Stimulated activated CD4-positive, alpha-beta T cell treated with anti-CD3 and anti-CD28 coated beads, Interleukin-12 subunit alpha, Interleukin-12 subunit beta, amount 100 ng/mL, for 24 hours (primary cell): ENCODE results near the gene CLPX.
"Not testable (repeated sequence)": the region's sequence is repeated elsewhere in the genome, so short reads cannot be mapped to it uniquely, and the experiment has no call there.

Experiments used
- DNase-seq, 2 experiments: peaks; one replicate each; pipeline ENCODE4 v3.0.0-alpha.2; 2020; ENCODE audit warnings: low read depth in 2 of 2

Gene CLPX

DNA sequence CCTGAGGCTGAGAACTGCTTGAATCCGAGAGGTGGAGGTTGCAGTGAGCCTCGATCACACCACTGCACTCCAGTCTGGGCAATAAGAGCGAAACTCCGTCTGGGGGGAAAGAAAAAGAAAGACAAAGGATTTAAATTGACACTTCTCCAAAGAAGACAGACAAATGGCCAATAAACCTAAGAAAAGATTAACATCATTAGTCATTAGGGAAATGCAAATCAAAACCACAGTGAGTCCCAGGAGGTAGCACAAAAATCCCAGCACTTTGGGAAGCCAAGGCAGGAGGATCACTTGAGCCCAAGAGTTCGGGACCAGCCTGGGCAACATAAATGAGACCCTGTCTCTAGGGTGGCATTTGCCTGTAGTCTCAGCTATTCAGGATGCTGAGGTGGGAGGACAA is 12.6 kb downstream of the CLPX start:
- no peak for DNase-seq

- DNase-seq: no peak
These were observed 13.7 kb downstream of the CLPX start for GRCh38 chr15:65171428-65171827.

- DNase-seq: no peak
These were observed 19.3 kb downstream of the CLPX start for GRCh38 chr15:65165875-65166274.

DNA sequence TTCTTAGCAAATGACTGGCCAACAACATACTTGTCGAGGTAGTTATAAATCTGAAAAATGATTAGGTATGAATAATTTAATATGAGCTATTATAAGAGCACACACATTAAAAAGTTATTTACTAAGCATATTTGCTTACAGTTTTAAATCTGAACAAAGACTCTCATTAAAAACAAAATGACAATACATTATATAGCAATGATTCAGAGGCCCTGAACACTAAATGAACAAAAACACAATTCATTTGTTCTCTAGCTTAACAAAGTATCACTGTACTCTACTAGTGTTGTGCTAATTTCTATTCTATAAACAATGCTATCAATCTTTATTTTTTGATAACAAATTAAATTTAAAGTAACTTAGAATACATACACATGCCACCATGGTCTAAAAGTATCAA is 21.0 kb downstream of the CLPX start:
- no peak for DNase-seq

DNA sequence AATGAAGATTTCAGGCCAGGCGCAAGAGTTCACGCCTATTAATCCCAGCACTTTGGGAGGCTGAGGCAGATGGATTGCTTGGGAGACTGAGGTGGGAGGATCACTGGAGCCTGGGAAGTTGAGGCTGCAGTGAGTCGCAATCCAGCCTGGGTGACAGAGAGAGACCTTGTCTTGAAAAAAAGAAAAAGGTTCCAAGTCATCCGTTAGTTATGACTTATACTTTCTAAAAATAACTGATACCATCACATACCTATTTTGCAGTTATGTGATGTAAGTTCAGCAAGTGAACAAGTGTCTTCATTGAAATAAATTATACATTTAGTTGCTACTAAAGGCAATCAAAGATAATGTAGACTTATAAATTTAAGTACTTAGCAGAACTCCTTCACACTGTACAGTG is 22.1 kb downstream of the CLPX start:
- DNase-seq: no peak

DNA sequence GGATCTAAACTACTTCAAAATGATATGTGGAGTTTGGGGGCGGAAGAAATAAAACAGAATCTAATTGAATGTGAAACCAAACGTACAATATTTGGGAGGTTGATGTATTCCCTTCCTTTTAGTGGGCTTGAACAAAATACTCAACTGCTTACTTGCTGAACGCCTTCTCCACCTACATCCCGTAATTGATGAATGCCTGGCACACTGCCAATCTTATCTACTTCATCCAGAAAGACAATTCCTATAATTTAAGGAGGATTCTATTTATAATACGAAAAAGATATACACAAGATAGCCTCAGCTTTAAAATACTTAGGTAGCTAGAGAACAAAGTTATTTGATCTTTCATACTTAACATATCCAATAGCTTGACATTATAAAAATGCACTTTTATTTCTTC is 28.4 kb downstream of the CLPX start:
- no peak for DNase-seq

- no peak for DNase-seq
These were observed 30.4 kb downstream of the CLPX start for GRCh38 chr15:65154720-65155119.

DNA sequence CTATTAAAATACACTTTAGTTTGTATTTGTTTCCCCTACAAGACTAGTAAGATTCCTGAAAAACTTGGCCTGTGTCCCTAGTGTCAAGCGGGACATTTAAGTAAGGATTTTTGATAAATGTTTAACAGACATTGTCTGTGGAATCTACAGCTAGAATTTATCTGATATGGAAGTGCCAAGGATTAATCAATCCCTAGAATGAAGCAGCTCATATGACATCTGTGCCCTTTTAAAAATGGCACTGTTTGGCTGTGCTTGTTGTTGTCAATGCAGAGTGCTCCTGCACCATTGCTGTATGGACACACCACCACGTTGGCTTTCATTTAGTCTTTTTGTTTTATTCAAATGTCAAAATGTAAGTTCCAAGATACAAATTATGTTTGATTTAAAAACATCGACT is 37.2 kb downstream of the CLPX start:
- DNase-seq: no peak

- no peak for DNase-seq
These were observed 38.7 kb downstream of the CLPX start for GRCh38 chr15:65146438-65146837.

GRCh38 chr15:65138631-65139030 is 46.5 kb downstream of the CLPX start:
- DNase-seq: not testable (repeated sequence)

GRCh38 chr15:65137893-65138292 is 47.2 kb downstream of the CLPX start:
- not testable (repeated sequence) for DNase-seq

DNA sequence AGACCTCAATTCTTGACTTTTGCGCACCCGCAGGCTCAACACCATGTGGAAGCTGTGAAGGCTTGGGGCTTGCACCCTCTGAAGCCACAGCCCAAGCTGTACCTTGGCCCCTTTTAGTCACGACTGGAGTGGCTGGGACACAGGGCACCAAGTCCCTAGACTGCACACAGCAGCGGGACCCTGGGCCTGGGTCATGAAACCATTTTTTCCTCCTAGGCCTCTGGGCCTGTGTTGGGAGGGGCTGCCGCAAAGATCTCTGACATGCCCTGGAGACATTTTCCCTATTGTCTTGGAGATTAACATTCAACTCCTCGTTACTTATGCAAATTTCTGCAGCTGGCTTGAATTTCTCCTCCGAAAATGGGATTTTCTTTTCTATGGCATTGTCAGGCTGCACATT is 48.1 kb downstream of the CLPX start:
- DNase-seq: not testable (repeated sequence)

- DNase-seq: no peak
These were observed 50.6 kb downstream of the CLPX start for GRCh38 chr15:65134538-65134937.

DNA sequence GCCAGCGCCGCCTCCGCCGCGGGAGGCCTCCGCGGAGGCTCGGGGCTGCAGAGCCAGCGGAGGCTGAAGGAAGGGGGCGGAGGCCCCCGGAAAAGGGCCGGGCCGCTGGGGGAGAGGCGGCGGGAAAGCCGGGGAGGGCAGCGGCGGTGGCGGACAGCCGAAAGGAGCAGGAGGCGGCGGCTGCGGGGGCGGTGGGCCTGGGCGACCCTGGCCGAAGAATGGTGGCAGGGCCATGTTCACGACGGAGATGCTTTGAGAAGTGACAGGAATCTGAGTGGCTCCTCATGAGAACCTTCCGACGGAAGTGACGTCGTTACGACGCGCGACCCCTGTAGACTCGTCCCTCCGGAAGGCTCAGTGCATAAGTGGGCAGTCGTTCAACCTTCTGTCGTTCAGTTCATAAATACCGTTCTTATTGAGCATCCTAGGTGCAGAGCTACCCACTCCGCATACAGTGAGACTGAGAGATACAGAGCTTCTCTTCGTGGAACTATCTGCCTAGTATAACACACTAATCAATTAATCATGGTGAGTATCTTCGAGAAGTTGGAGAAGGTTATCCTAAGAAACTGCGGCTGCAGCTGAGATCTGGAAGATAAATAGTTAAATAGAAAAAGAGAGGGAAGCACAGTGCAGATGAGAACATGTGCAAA is 51.5 kb downstream of the CLPX start, which contains the start of gene PDCD7:
Gene PDCD7, minus strand, starts transcription at position 261 of the 653 bp plus-strand sequence. Its CDS starts 27 bp downstream, at position 234.
- peak; percentile 62 to 75 for DNase-seq

- no peak for DNase-seq
These were observed 52.1 kb downstream of the CLPX start for GRCh38 chr15:65132878-65133547.

DNA sequence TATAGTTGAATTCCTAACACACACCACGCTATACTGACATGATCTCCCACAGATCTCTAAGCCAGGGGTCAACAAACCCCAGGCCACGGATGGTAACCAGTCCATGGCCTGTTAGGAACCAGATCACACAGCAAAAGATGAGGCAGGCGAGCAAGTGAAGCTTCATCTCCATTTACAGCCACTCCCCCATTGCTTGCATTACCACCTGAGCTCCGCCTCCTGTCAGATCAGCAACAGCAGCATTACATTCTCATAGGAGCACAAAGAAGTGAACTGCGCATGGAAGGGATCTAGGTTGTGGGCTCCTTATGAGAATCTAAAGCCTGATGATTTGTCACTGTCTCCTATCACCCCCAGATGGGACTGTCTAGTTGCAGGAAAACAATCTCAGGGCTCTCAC is 54.2 kb downstream of the CLPX start:
- no peak for DNase-seq

DNA sequence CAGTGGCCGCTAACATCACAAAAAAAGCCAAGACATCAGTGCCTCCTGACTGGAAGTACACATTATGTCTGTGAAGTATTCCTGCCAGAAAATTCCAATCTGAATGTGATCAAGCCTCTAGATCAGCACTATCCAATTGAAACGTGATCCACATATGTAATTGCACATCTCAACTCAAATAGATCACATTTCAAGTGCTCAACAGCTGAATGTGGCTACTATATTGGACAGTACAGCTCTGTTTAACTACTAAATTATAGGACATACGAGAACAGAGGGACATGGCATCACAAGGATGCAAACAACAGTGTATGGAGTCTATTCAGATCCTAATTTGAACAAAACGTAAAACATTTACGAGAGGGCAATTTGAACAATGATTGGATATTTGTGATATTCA is 69.6 kb downstream of the CLPX start:
- no peak for DNase-seq

GRCh38 chr15:65115086-65115485 is 70.1 kb downstream of the CLPX start, which contains the start of gene UBAP1L:
Gene UBAP1L, minus strand, starts transcription at chr15:65115200. Its CDS starts 8,985 bp downstream, at chr15:65106215.
- DNase-seq: no peak

DNA sequence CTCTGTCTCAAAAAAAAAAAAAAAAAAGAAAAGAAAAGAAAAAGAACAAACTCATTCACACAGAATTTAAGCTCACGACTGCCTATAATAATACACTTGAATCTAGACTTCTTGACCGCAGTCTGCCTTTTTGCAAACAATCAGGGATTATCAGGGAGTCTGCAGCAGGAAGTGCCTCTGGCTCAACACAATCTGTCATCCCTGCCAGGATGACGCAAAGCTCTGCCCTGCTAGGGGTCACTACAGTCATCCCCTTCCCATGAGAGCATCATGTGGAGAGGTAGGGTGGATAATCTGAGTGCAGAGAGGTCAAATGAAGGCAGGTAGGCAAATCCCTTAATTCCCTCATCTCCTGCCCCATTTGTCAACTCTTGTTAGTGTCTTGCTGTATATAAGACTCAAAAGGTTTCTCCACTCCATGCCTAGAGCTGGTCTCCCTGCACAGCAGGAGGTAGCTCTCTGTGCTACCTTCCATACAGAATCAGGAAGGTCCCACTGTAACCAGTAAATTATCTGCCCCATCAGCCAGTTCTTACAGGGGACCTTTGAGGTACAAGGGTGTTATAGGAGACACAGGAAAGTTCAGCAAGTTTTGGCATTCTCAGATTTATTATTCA is 74.4 kb downstream of the CLPX start:
- DNase-seq: no peak

- DNase-seq: no peak
These were observed 79.0 kb downstream of the CLPX start for GRCh38 chr15:65106011-65106590.

DNA sequence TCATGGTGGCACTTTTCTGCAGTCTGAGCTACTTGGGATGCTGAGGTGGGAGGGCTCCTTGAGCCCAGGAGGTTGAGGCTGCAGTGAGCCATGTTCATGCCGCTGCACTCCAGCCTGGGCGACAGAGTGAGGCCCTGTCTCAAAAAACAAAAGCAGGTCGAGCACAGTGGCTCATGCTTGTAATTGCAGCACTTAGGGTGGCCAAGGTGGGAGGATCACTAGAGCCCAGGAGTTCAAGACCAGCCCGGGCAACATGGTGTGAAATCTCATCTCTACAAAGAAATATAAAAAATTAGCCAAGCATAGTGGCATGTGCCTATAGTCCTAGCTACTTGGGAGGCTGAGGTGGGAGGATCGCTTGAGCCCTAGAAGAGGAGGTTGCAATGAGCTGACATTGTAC is 80.1 kb downstream of the CLPX start:
- no peak for DNase-seq

DNA sequence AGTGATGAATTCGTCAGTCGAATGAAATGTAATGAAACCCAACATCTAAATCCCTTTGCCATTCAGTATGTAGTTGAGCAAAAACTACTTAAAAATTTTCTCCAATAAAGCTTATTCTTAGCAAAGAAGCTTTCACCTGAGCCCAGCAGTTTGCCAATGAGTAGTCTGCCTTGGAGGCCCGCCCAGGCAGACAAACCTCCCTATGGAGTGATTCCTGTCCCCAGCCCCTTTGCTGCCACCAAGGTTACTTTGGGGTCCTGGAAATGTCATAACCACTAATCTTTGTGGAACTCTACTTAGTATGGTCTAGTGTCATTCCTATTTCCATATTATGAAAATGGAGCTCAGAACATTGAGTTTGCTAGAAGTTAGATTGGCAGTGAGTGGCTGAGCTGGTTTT is 82.2 kb downstream of the CLPX start:
- no peak for DNase-seq
